Loucy (cell line): ENCODE data around the gene CACNA1C.

Experiments
- H2AFZ ChIP-seq: fragments of 200-600 bp; sonication (generic); 2 replicates; pipeline ENCODE4 v1.6.0; 2016; ENCODE audit warnings: antibody characterized with exemption, mild to moderate bottlenecking, low read length, moderate library complexity
- H3F3A ChIP-seq: fragments of 200-600 bp; 2 replicates; pipeline ENCODE4 v1.6.0; 2016; ENCODE audit warnings: antibody characterized with exemption, low read depth, mild to moderate bottlenecking
- H3K27me3 ChIP-seq: fragments of 200-600 bp; sonication (generic); 2 replicates; pipeline ENCODE4 v1.6.1; 2014; ENCODE audit warnings: low read length, mild to moderate bottlenecking; ENCODE audit not compliant: insufficient read depth, poor library complexity, severe bottlenecking
- H3K36me3 ChIP-seq: fragments of 200-600 bp; sonication (generic); 2 replicates; pipeline ENCODE4 v1.6.1; 2016; ENCODE audit warnings: low read length; ENCODE audit not compliant: insufficient read depth
- H3K4me1 ChIP-seq: fragments of 200-600 bp; sonication (generic); 2 replicates; pipeline ENCODE4 v1.5.1; 2014; ENCODE audit warnings: low read length, mild to moderate bottlenecking; ENCODE audit not compliant: insufficient read depth, poor library complexity, severe bottlenecking
- H3K4me2 ChIP-seq: fragments of 200-600 bp; sonication (generic); 2 replicates; pipeline ENCODE4 v1.6.0; 2014; ENCODE audit warnings: antibody characterized with exemption, low read length, low read depth, mild to moderate bottlenecking; ENCODE audit not compliant: poor library complexity, severe bottlenecking
- H3K4me3 ChIP-seq: fragments of 200-600 bp; sonication (generic); 2 replicates; pipeline ENCODE4 v1.5.1; 2014; ENCODE audit warnings: low read length, mild to moderate bottlenecking, mixed read lengths; ENCODE audit not compliant: poor library complexity, severe bottlenecking
- H3K79me2 ChIP-seq: fragments of 200-600 bp; sonication (generic); 2 replicates; pipeline ENCODE4 v1.6.1; 2014; ENCODE audit warnings: low read length; ENCODE audit not compliant: insufficient read depth
- H3K9ac ChIP-seq: fragments of 200-600 bp; sonication (generic); 2 replicates; pipeline ENCODE4 v1.6.0; 2014; ENCODE audit warnings: mild to moderate bottlenecking, low read depth, low read length, moderate library complexity; ENCODE audit not compliant: poor library complexity, severe bottlenecking
- H3K9me2 ChIP-seq: fragments of 200-600 bp; sonication (generic); replicated peaks from 2 replicates; pipeline ENCODE4 v1.6.1; 2016; ENCODE audit warnings: low read depth, low read length, mixed read lengths
- H3K9me3 ChIP-seq: fragments of 200-600 bp; sonication (generic); 2 replicates; pipeline ENCODE4 v1.6.1; 2014; ENCODE audit warnings: mild to moderate bottlenecking, antibody characterized with exemption, low read length, low read depth; ENCODE audit not compliant: insufficient read depth
- H4K20me1 ChIP-seq: fragments of 200-600 bp; sonication (generic); 2 replicates; pipeline ENCODE4 v1.6.0; 2014; ENCODE audit warnings: antibody characterized with exemption, low read length, mild to moderate bottlenecking; ENCODE audit not compliant: insufficient read depth, poor library complexity, severe bottlenecking
- CTCF ChIP-seq: fragments of 200-600 bp; sonication (generic); conservative IDR thresholded peaks from 2 replicates; pipeline ENCODE4 v1.5.1; 2014; ENCODE audit warnings: mild to moderate bottlenecking, antibody characterized with exemption, low read length
- EZH2phosphoT487 ChIP-seq: fragments of 200-600 bp; IDR thresholded peaks from 2 replicates; pipeline ENCODE4 v1.6.1; 2018; ENCODE audit warnings: antibody characterized with exemption, mild to moderate bottlenecking, moderate library complexity, borderline replicate concordance

CACNA1C gene

GRCh38 chr12:2634471-2634870, 581.7 kb downstream of the CACNA1C start:
- TF ChIP-seq EZH2phosphoT487 (no peak), CTCF (no peak)
- Histone ChIP-seq H3K4me2 (no peak overlapping the region), H3K9me2 (no peaks in the 10 kb centered on the region), H3K9ac (no peak overlapping the region), H4K20me1 (no peaks in the 10 kb centered on the region), H2AFZ (no peak overlapping the region), H3K9me3 (no peaks in the 10 kb centered on the region), H3F3A (no peaks in the 10 kb centered on the region), H3K79me2 (no peaks in the 10 kb centered on the region), H3K36me3 (no peaks in the 10 kb centered on the region), H3K4me3 (no peak overlapping the region), H3K4me1 (no peaks in the 10 kb centered on the region), H3K27me3 (no peaks in the 10 kb centered on the region)

- no peaks in the 10 kb centered on the region for H3K9me2 ChIP-seq
- no peak overlapping the region for H3K9ac ChIP-seq
- H3K4me3 ChIP-seq, result no peak overlapping the region
- H3F3A ChIP-seq, result no peaks in the 10 kb centered on the region
- no peak for TF ChIP-seq EZH2phosphoT487
- no peak for TF ChIP-seq CTCF
- H3K36me3 ChIP-seq, result no peaks in the 10 kb centered on the region
- no peaks in the 10 kb centered on the region for H4K20me1 ChIP-seq
- H2AFZ ChIP-seq, result no peak overlapping the region
- H3K9me3 ChIP-seq, result no peaks in the 10 kb centered on the region
- H3K4me2 ChIP-seq, result no peak overlapping the region
- H3K79me2 ChIP-seq, result no peaks in the 10 kb centered on the region
- no peaks in the 10 kb centered on the region for H3K27me3 ChIP-seq
- peaks cover 6% of the 10 kb centered on the region for H3K4me1 ChIP-seq
Measured at GRCh38 chr12:2636741-2637340, 584.1 kb downstream of the CACNA1C start.

- Histone ChIP-seq H3K4me3 (no peak overlapping the region), H3F3A (no peaks in the 10 kb centered on the region), H3K27me3 (no peaks in the 10 kb centered on the region), H3K9ac (no peak overlapping the region), H3K4me1 (peaks cover 12% of the 10 kb centered on the region), H2AFZ (no peak overlapping the region), H3K9me3 (no peaks in the 10 kb centered on the region), H4K20me1 (no peaks in the 10 kb centered on the region), H3K4me2 (no peak overlapping the region), H3K9me2 (no peaks in the 10 kb centered on the region), H3K79me2 (no peaks in the 10 kb centered on the region), H3K36me3 (no peaks in the 10 kb centered on the region)
- TF ChIP-seq CTCF (no peak), EZH2phosphoT487 (no peak)
Measured at GRCh38 chr12:2637371-2637770, 584.6 kb downstream of the CACNA1C start.
